HEK293 (cell line): ENCODE data around the gene EGFL8.

Source experiments
- CTCF ChIA-PET: fragments of 350-600 bp; formaldehyde crosslinking; extraction: SDS; loops from one replicate; lab custom pipeline; 2021; ENCODE audit warnings: antibody characterized with exemption; lab: Yijun Ruan, JAX
- POLR2A ChIA-PET: fragments of 300-600 bp; formaldehyde crosslinking; extraction: SDS; loops from one replicate; lab custom pipeline; 2020; ENCODE audit warnings: antibody characterized with exemption, inconsistent platforms; lab: Yijun Ruan, JAX
- H3K27ac ChIP-seq: fragments of 200-500 bp; sonication (Bioruptor generic); 2 replicates; pipeline ENCODE4 v1.5.1; 2014; ENCODE audit warnings: low read depth, low read length, control low read depth, inconsistent platforms; ENCODE audit errors: extremely low read depth
- H3K36me3 ChIP-seq, 2 experiments: fragments of 200-500 bp in 1 of 2; sonication (Bioruptor generic) in 1 of 2; 1 replicate in 1 of 2; 2 replicates in 1 of 2; pipeline ENCODE4 v1.5.1; 2014 to 2017; ENCODE audit warnings: inconsistent platforms in 2 of 2, low read length in 2 of 2; ENCODE audit not compliant: control insufficient read depth in 2 of 2, insufficient read depth in 1 of 2
- H3K4me1 ChIP-seq: fragments of 200-500 bp; sonication (Bioruptor generic); 2 replicates; pipeline ENCODE4 v1.5.1; 2014; ENCODE audit warnings: mild to moderate bottlenecking, low read length, inconsistent platforms; ENCODE audit not compliant: control insufficient read depth, insufficient read depth
- H3K4me3 ChIP-seq: 2 replicates; pipeline ENCODE4 v1.5.1; 2011; ENCODE audit warnings: low read depth, mild to moderate bottlenecking, control low read depth, low read length, moderate library complexity
- H3K9me3 ChIP-seq: fragments of 200-500 bp; sonication (Bioruptor generic); 2 replicates; pipeline ENCODE4 v1.5.1; 2014; ENCODE audit warnings: low read depth, low read length, inconsistent platforms; ENCODE audit not compliant: control insufficient read depth, insufficient read depth
- ELK4 ChIP-seq: IDR thresholded peaks from 2 replicates; pipeline ENCODE4 v1.6.1; 2011; ENCODE audit warnings: mild to moderate bottlenecking, low read depth, low read length, borderline replicate concordance
- INSM2 ChIP-seq: fragments of 450-650 bp; formaldehyde crosslinking; IDR thresholded peaks from 2 replicates; pipeline ENCODE4 v1.5.1; 2016; ENCODE audit warnings: missing biosample characterization, missing genetic modification characterization
- KLF1 ChIP-seq: fragments of 450-650 bp; formaldehyde crosslinking; IDR thresholded peaks from 2 replicates; pipeline ENCODE4 v1.5.1; 2016; ENCODE audit warnings: missing biosample characterization, missing genetic modification characterization
- KLF8 ChIP-seq: fragments of 450-650 bp; formaldehyde crosslinking; IDR thresholded peaks from 2 replicates; pipeline ENCODE4 v1.5.1; 2016; ENCODE audit warnings: missing biosample characterization, missing genetic modification characterization
- MYNN ChIP-seq: fragments of 450-650 bp; formaldehyde crosslinking; IDR thresholded peaks from 2 replicates; pipeline ENCODE4 v1.5.1; 2016; ENCODE audit warnings: missing biosample characterization, missing genetic modification characterization, borderline replicate concordance
- PRDM10 ChIP-seq: fragments of 450-650 bp; formaldehyde crosslinking; IDR thresholded peaks from 2 replicates; pipeline ENCODE4 v1.5.1; 2016; ENCODE audit warnings: missing biosample characterization, missing genetic modification characterization
- SALL2 ChIP-seq: fragments of 450-650 bp; formaldehyde crosslinking; IDR thresholded peaks from 2 replicates; pipeline ENCODE4 v1.5.0; 2017; ENCODE audit warnings: missing biosample characterization, mild to moderate bottlenecking, missing genetic modification characterization, borderline replicate concordance
- SETDB1 ChIP-seq: IDR thresholded peaks from one replicate; pipeline ENCODE4 v1.6.1; 2017; ENCODE audit warnings: mild to moderate bottlenecking, low read length, moderate library complexity, mixed read lengths; ENCODE audit not compliant: insufficient read length
- WT1 ChIP-seq: fragments of 450-650 bp; formaldehyde crosslinking; IDR thresholded peaks from 2 replicates; pipeline ENCODE4 v1.5.1; 2016; ENCODE audit warnings: missing biosample characterization, missing genetic modification characterization
- YY2 ChIP-seq: fragments of 450-650 bp; formaldehyde crosslinking; IDR thresholded peaks from 2 replicates; pipeline ENCODE4 v1.5.1; 2016; ENCODE audit warnings: missing biosample characterization, missing genetic modification characterization
- ZBTB48 ChIP-seq: fragments of 450-650 bp; formaldehyde crosslinking; IDR thresholded peaks from 2 replicates; pipeline ENCODE4 v1.5.1; 2016; ENCODE audit warnings: missing biosample characterization, missing genetic modification characterization
- ZEB2 ChIP-seq: fragments of 450-650 bp; formaldehyde crosslinking; IDR thresholded peaks from 2 replicates; pipeline ENCODE4 v1.5.1; 2016; ENCODE audit warnings: missing biosample characterization, missing genetic modification characterization
- ZFP41 ChIP-seq: fragments of 450-650 bp; formaldehyde crosslinking; IDR thresholded peaks from 2 replicates; pipeline ENCODE4 v1.5.1; 2016; ENCODE audit warnings: missing biosample characterization, missing genetic modification characterization, borderline replicate concordance
- ZNF112 ChIP-seq: fragments of 450-650 bp; formaldehyde crosslinking; IDR thresholded peaks from 2 replicates; pipeline ENCODE4 v1.5.0; 2017; ENCODE audit warnings: missing biosample characterization, missing genetic modification characterization
- ZNF157 ChIP-seq: fragments of 450-650 bp; formaldehyde crosslinking; IDR thresholded peaks from 2 replicates; pipeline ENCODE4 v1.5.1; 2016; ENCODE audit warnings: missing biosample characterization, missing genetic modification characterization
- ZNF18 ChIP-seq: fragments of 450-650 bp; formaldehyde crosslinking; IDR thresholded peaks from 2 replicates; pipeline ENCODE4 v1.5.1; 2016; ENCODE audit warnings: missing biosample characterization, missing genetic modification characterization
- ZNF416 ChIP-seq: fragments of 450-650 bp; formaldehyde crosslinking; IDR thresholded peaks from 2 replicates; pipeline ENCODE4 v1.5.1; 2016; ENCODE audit warnings: missing biosample characterization, missing genetic modification characterization
- ZNF426 ChIP-seq: fragments of 450-650 bp; formaldehyde crosslinking; IDR thresholded peaks from 2 replicates; pipeline ENCODE4 v1.5.1; 2017; ENCODE audit warnings: missing biosample characterization, missing genetic modification characterization, mild to moderate bottlenecking, inconsistent platforms, moderate library complexity
- ZNF501 ChIP-seq: fragments of 450-650 bp; formaldehyde crosslinking; IDR thresholded peaks from 2 replicates; pipeline ENCODE4 v1.5.1; 2016; ENCODE audit warnings: missing biosample characterization, missing genetic modification characterization
- ZNF610 ChIP-seq: fragments of 450-650 bp; formaldehyde crosslinking; IDR thresholded peaks from 2 replicates; pipeline ENCODE4 v1.5.1; 2016; ENCODE audit warnings: missing biosample characterization, missing genetic modification characterization, borderline replicate concordance
- ZNF629 ChIP-seq: fragments of 450-650 bp; formaldehyde crosslinking; IDR thresholded peaks from 2 replicates; pipeline ENCODE4 v1.5.1; 2017; ENCODE audit warnings: missing biosample characterization, missing genetic modification characterization
- ZNF677 ChIP-seq: fragments of 450-650 bp; IDR thresholded peaks from 2 replicates; pipeline ENCODE4 v1.5.0; 2018; ENCODE audit warnings: missing biosample characterization, mild to moderate bottlenecking, missing genetic modification characterization, moderate library complexity
- ZNF76 ChIP-seq: fragments of 450-650 bp; formaldehyde crosslinking; IDR thresholded peaks from 2 replicates; pipeline ENCODE4; 2016; ENCODE audit warnings: low read depth, missing biosample characterization, missing genetic modification characterization, borderline replicate concordance
- ZSCAN18 ChIP-seq: fragments of 450-650 bp; formaldehyde crosslinking; IDR thresholded peaks from 2 replicates; pipeline ENCODE4 v1.5.1; 2016; ENCODE audit warnings: missing biosample characterization, missing genetic modification characterization
- TF ChIP-seq, protein P1 (sequence below): fragments of 450-650 bp; formaldehyde crosslinking; IDR thresholded peaks from 2 replicates; pipeline ENCODE4 v1.5.1; 2016; ENCODE audit warnings: missing biosample characterization, missing genetic modification characterization

EGFL8 gene

DNA sequence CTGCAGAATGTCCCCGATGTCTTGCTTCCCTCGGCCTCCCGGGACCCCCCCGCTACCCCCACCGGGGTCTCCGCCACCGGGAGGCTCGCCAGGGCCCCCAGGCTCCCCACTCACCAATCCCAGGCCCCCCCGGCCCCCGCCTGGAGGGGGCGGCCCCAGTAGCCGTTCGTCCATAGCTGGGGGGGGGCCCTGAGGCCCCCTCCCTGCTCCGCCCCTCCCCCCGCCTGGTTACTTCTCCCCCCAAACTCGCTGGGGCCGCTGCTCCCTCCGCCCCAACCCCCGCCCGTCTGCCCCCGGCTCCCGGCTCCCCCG lies 25.3 kb downstream of the EGFL8 start:
- TF ChIP-seq ZNF610 (tag by site-specific recombination) (no peak), ZSCAN18 (tag by site-specific recombination) (no peak), YY2 (tag by site-specific recombination) (no peak), ZNF629 (tag by site-specific recombination) (no peak), ZNF76 (tag by site-specific recombination) (no peak), ZNF501 (no peak), ZNF677 (no peak), ZNF112 (no peak), MYNN (tag by site-specific recombination) (no peak), ELK4 (no peak), ZNF157 (no peak), KLF8 (tag by site-specific recombination) (no peak), INSM2 (tag by site-specific recombination) (no peak), ZBTB48 (no peak), ZNF416 (no peak), WT1 (tag by site-specific recombination) (no peak), ZNF426 (no peak)
- POLR2A ChIA-PET = interaction anchor here (1.0 to 2.2 kb wide), 10 partner anchors 11 to 782 kb away, joined by 3 to 18 read pairs (median 6); partner anchors contain the start of genes AGPAT1, ATF6B and FKBPL

DNA sequence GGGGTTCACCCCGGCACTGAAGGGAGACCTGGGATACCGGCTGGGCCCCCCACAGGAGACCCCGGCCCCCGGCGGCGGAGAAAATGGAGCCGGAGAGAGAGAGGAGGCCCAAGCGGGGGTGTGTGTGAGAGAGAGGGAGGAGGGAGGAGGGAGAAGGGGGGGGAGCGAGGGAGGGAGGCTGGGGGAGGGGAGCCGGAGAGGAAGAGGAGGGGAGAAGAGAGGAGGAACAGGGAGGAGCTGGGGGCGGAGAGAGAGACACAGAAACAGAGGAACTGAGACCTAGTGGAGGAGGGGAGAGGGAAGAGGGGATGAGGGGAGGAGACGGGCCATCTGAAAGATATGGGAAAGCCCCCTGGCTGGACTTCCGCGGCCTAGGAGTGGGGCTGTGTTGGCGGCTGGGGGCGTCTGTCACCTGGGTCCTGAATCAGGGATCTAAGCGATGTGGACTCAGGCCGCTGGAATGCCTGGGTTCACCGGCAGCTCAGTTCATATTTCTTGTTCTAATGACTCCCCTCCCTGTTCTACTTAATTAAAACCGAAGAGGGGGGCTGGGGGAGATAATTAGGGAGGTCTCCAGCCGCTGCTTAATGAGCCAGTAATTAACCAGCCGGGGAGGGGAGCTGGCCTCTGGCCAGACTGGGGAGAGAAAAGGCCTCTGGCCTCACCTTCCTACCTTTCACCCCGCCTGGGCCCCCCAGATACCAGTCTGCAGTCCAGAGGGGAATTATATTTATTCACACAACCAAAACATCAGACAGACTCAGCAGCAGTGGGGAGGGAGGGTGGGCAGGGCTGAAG lies 25.9 kb downstream of the EGFL8 start, which contains the start of gene PBX2:
TSS of gene PBX2 (minus strand) at position 149 of the 798 bp plus-strand sequence. CDS start 287 bp downstream, outside the sequence.
- no peaks in the 10 kb centered on the region for H3K9me3 ChIP-seq
- peaks cover 0 to 27% of the 10 kb centered on the region in 2 experiments; a peak in 1 of 3 replicates for H3K36me3 ChIP-seq
- H3K4me3 ChIP-seq = peak within 1 kb of the TSS; percentile 62
- peak within 1 kb of the TSS; percentile 77 for H3K27ac ChIP-seq
- peaks cover 10% of the 10 kb centered on the region for H3K4me1 ChIP-seq
- CTCF ChIA-PET = interaction anchor here (0.6 to 1.8 kb wide), 3 partner anchors 8 to 71 kb away, joined by 3 to 6 read pairs (median 3); no protein-coding TSS in a partner anchor
- POLR2A ChIA-PET = interaction anchor here (0.6 to 2.2 kb wide), 15 partner anchors 11 to 1082 kb away, joined by 3 to 18 read pairs (median 6); partner anchors contain the start of genes AGPAT1, ATF6B, FKBPL and GPANK1
- no peak for TF ChIP-seq ZNF18 (tag by site-specific recombination)
- TF ChIP-seq SETDB1 = no peak
- peak; percentile 82 for TF ChIP-seq ZEB2 (tag by site-specific recombination)
- TF ChIP-seq ZFP41 = no peak
- no peak; the same call in 1 of the 2 replicates for TF ChIP-seq ZNF610 (tag by site-specific recombination)
- peak; percentile 64 for TF ChIP-seq KLF1
- TF ChIP-seq, protein P1, sequence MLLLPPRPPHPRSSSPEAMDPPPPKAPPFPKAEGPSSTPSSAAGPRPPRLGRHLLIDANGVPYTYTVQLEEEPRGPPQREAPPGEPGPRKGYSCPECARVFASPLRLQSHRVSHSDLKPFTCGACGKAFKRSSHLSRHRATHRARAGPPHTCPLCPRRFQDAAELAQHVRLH (tag by site-specific recombination) = 0 out of 2 replicates have a peak, but pooled peaks have one; percentile 42
- no peak for TF ChIP-seq SALL2 (tag by site-specific recombination)
- peak; percentile 79 for TF ChIP-seq PRDM10

More for the DNA sequence above, 25.3 kb downstream of the EGFL8 start:
- peak overlapping the region; percentile 62 for H3K4me3 ChIP-seq
- H3K9me3 ChIP-seq = no peaks in the 10 kb centered on the region
- CTCF ChIA-PET = interaction anchor here (0.6 to 1.8 kb wide), 4 partner anchors 13 to 72 kb away, joined by 3 to 6 read pairs (median 4); no protein-coding TSS in a partner anchor
- H3K4me1 ChIP-seq = peaks cover 8% of the 10 kb centered on the region
- H3K36me3 ChIP-seq = peaks cover 0 to 27% of the 10 kb centered on the region in 2 experiments; a peak in 1 of 3 replicates
- H3K27ac ChIP-seq = peak overlapping the region; percentile 77
